Neutrophil (primary cell): ENCODE results near the gene TTC7B.

Experiments used
- H3K27ac ChIP-seq: fragments of 200-600 bp; sonication (generic); 2 replicates; pipeline ENCODE4 v1.5.1; 2016; ENCODE audit warnings: mild to moderate bottlenecking, moderate library complexity
- H3K27me3 ChIP-seq: fragments of 200-600 bp; sonication (generic); 2 replicates; pipeline ENCODE4 v1.6.0; 2016; ENCODE audit warnings: mild to moderate bottlenecking
- H3K36me3 ChIP-seq: fragments of 200-600 bp; sonication (generic); 2 replicates; pipeline ENCODE4 v1.5.1; 2017
- H3K4me1 ChIP-seq, 2 experiments: fragments of 200-600 bp in 1 of 2; sonication (generic) in 1 of 2; 1 replicate in 1 of 2; 2 replicates in 1 of 2; pipeline versions ENCODE4 v1.5.1 to v1.6.1; 2013 to 2016; ENCODE audit warnings: low read depth in 1 of 2, low read length in 1 of 2, mild to moderate bottlenecking in 1 of 2, moderate library complexity in 1 of 2; ENCODE audit not compliant: control insufficient read depth in 1 of 2, insufficient read depth in 1 of 2
- H3K4me3 ChIP-seq, 2 experiments: fragments of 200-600 bp in 1 of 2; sonication (generic) in 1 of 2; 1 replicate in 1 of 2; 2 replicates in 1 of 2; pipeline ENCODE4 v1.5.1; 2013 to 2016; ENCODE audit warnings: low read depth in 1 of 2, low read length in 1 of 2, mild to moderate bottlenecking in 1 of 2, moderate library complexity in 1 of 2
- H3K9me3 ChIP-seq: fragments of 200-600 bp; sonication (generic); 2 replicates; pipeline ENCODE4 v1.5.1; 2016
- TF ChIP-seq, protein P1 (sequence below): fragments of 200-600 bp; sonication (generic); IDR thresholded peaks from 2 replicates; pipeline ENCODE4 v1.5.1; 2016; ENCODE audit warnings: antibody characterized with exemption

TTC7B gene

DNA sequence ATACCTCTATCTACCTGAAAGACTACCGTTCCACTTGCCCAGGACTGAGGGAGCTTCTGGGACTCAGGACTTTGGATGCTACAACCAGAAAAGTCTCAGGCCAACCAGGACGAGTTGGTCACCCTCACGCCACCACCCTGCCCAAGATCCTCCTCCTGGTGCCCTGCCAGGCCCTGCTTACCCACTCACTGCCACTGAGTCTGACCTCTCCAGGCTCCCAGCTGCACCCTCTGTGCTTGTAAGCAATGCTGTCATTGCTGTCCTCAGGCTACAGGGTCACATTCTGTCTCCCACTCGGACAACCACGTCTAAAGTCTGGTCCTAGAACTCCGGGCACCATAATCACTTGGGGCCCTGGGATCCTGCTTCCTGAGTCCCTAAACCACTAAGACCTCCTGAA lies 9.2 kb downstream of the TTC7B start:
- Histone ChIP-seq H3K36me3 (no peaks in the 10 kb centered on the region), H3K4me3 (no peak overlapping the region), H3K27me3 (no peaks in the 10 kb centered on the region), H3K4me1 (peaks cover 25 to 27% of the 10 kb centered on the region in 2 experiments), H3K27ac (no peak overlapping the region), H3K9me3 (no peaks in the 10 kb centered on the region)
- TF ChIP-seq, protein P1, sequence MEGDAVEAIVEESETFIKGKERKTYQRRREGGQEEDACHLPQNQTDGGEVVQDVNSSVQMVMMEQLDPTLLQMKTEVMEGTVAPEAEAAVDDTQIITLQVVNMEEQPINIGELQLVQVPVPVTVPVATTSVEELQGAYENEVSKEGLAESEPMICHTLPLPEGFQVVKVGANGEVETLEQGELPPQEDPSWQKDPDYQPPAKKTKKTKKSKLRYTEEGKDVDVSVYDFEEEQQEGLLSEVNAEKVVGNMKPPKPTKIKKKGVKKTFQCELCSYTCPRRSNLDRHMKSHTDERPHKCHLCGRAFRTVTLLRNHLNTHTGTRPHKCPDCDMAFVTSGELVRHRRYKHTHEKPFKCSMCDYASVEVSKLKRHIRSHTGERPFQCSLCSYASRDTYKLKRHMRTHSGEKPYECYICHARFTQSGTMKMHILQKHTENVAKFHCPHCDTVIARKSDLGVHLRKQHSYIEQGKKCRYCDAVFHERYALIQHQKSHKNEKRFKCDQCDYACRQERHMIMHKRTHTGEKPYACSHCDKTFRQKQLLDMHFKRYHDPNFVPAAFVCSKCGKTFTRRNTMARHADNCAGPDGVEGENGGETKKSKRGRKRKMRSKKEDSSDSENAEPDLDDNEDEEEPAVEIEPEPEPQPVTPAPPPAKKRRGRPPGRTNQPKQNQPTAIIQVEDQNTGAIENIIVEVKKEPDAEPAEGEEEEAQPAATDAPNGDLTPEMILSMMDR: no peak

DNA sequence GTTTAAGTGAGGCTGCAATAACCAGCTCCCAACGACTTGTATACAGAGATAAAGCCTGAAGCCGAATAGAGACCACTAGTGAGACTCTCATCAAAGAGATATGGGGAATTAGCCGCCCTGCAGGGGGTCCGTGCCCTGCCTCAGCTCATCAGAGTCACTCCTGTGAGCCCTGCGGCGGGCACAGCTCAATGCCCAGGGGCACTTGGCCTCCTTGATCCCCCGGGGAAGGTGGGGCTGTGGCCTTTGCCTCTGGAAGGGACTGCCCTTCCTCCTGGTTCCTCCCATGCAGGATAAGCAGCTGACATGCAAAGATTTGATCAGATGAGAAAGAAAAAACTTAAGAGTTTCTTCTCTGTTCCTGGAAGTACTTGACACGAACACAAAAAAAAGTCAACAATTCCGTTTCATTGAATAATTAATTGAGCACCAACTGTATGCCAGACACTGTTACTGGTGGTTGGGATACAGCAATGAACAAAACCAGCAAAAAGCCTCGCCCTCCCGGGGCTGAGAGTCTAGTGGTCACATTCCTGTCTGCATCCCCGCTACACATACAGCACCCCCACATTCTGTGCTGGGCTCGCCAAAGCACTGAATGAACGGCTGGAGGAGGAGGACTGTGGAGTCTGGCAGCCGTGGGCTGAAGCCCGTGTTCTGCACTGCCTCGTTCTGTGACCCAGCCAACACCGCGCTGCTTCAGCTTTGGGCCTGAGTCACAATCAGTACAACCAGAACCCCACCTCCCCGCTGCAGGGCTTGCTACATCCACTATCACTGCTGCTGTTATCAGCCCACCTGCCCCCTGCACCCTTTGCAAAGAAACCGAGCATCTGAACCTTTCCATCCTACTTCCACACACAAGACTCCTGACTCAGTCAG lies 10.3 kb downstream of the TTC7B start:
- no peak overlapping the region for H3K4me3 ChIP-seq
- peaks cover 35 to 36% of the 10 kb centered on the region in 2 experiments for H3K4me1 ChIP-seq
- H3K9me3 ChIP-seq: no peaks in the 10 kb centered on the region
- TF ChIP-seq, protein P1: no peak
- no peaks in the 10 kb centered on the region for H3K36me3 ChIP-seq
- no peak overlapping the region for H3K27ac ChIP-seq
- no peaks in the 10 kb centered on the region for H3K27me3 ChIP-seq

DNA sequence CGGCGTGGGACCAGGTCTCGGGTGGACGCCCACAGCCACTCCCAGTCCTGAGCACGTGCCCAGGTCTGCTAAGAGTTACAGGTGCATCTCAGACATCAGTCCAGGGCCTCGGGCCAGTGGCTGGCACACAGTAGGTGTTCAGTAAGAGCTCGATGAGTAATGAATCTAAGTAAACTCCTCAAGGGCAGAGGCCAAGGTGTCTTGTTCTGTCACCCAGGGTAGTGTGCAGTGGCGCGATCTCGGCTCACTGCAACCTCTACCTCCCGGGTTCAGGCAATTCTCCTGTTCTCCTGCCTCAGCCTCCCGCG lies 11.2 kb downstream of the TTC7B start:
- no peaks in the 10 kb centered on the region for H3K9me3 ChIP-seq
- peaks cover 35 to 36% of the 10 kb centered on the region in 2 experiments for H3K4me1 ChIP-seq
- H3K27me3 ChIP-seq: no peaks in the 10 kb centered on the region
- H3K27ac ChIP-seq: no peak overlapping the region
- H3K36me3 ChIP-seq: no peaks in the 10 kb centered on the region
- TF ChIP-seq, protein P1: no peak
- no peak overlapping the region for H3K4me3 ChIP-seq

DNA sequence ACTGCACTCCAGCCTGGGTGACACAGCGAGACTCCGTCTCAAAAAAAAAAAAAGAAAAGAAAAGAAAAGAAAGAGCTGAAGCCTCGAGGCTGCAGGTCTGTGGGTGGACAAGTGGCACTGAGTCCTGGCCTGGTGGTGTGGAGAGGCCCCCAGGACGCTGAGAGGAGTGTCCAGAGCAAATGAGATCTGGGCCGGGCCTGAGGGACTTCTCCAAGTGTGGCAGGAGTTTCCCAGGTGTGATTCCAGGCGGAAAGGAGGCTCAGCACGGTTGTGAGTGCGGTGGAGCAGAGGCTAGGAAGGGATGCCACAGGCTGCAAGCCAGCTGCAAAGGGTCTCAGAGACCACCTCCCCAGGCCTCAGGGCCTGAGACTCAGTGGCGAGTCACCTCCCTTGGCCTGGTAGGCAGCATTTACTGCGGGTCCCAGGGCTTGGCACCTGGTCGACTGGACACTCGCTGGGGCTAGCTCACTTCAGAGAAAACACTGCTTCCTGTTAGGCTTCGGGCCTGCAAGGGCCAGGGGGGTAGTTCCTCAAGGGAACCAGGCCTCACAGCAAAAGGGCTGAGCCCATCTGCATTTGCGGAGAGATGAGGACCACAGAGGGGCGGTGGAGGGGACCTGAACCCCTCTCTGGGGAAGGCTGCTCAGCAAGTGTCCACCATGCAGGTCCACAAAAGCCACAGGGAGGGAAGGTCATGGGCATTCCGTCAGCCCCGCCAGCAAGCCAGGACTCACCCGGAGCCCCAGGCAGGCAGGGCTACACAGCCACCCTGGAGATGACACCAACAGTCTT lies 11.7 kb downstream of the TTC7B start:
- no peak overlapping the region for H3K4me3 ChIP-seq
- no peak overlapping the region for H3K27ac ChIP-seq
- no peaks in the 10 kb centered on the region for H3K27me3 ChIP-seq
- TF ChIP-seq, protein P1: no peak
- H3K9me3 ChIP-seq: no peaks in the 10 kb centered on the region
- peaks cover 35 to 36% of the 10 kb centered on the region in 2 experiments for H3K4me1 ChIP-seq
- no peaks in the 10 kb centered on the region for H3K36me3 ChIP-seq

DNA sequence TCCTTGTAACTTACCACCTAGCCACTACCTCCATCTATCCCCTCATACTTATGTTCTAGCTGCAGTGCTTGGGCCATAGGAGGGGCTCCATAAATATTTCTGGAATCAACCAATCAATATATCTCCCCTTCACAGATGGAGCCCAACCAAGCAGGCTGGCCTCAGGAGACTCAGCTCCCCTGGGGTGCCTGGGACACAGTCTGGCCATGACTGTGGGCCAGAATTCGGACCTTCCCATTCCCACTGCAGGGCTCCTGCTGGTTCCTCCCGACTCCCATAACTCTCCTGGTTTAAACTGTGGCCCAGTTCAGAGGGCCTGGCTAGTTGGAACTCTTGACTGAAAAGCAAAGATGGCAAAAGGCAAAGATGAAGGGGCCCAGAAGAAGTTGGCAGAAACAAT lies 13.0 kb downstream of the TTC7B start:
- no peaks in the 10 kb centered on the region for H3K36me3 ChIP-seq
- no peak overlapping the region for H3K4me3 ChIP-seq
- H3K9me3 ChIP-seq: no peaks in the 10 kb centered on the region
- H3K27ac ChIP-seq: peak overlapping the region; percentile 37
- TF ChIP-seq, protein P1: no peak
- no peaks in the 10 kb centered on the region for H3K27me3 ChIP-seq
- H3K4me1 ChIP-seq: peaks cover 35 to 36% of the 10 kb centered on the region in 2 experiments
